Tongue (tissue), 2 donors: ENCODE measurements around the gene FARP1. TPM values are rescaled to one million over a fixed set of nuclear protein-coding genes. Genes with fewer than 3 reads are reported as not detected.

Experiments
- DNase-seq: peaks from one replicate; pipeline ENCODE4 v3.0.0-alpha.2; 2015
- total RNA-seq: library from RNA; depleted of rRNA; stranded (reverse); fragments of >200 nt; gene quantifications from one replicate; pipeline ENCODE4 v1.2.3, GENCODE V29; 2014

Gene FARP1
- total RNA-seq, 1 donor from 2014 or later, result 42.4 TPM

DNA sequence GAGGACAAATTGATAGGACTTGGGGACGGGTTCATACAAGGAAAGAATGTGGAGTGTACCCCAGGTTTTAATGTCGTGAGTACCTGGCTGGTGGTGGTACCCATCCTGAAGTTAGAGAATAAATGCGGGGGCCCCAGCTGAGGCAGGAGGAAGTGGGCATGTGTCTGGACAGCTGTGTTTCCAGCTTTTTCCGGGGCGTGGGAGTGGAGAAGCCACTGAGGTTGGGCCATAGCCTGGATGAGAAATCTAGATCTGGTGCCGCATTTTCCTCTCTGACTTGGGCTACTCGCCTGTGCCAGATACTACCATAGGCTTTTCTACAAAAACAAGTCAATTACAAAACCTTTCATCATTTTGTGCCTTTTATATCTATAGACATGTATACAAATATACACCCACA lies 286.6 kb downstream of the FARP1 start:
- DNase-seq, result no peak

DNA sequence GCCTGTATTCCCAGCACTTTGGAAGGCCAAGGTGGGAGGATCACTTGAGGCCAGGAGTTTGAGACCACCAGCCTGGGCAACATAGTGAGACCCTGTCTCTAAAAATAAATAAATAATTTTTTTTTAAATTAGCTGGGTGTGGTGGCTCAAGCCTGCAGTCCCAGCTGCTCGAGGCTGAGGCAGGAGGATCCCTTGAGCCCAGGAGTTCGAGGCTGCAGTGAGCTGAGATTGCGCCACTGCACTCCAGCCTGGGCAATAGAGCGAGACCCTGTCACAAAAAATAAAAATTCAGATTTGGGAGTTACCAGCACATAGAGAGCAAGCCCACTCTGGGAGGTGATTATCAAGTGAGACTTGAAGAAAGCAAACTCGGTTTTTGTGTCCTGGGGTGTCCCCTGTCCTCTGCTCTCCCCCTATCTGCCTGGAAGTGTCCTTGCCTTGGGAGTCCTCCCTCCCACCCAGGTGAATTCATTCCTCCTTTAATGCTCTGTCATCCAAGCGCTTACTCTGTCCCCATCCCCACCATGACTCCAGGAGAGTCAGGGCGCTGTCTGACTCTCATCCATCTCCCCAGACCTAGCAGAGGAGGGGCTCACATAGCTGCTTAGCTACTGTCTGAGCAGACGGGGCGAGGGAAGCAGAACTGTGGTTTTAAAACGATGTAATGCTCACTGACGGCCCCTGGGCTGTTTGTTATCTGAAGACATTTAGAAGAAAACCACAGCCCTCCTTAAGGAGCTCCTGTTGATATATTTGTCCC lies 287.3 kb downstream of the FARP1 start:
- no peak for DNase-seq

DNA sequence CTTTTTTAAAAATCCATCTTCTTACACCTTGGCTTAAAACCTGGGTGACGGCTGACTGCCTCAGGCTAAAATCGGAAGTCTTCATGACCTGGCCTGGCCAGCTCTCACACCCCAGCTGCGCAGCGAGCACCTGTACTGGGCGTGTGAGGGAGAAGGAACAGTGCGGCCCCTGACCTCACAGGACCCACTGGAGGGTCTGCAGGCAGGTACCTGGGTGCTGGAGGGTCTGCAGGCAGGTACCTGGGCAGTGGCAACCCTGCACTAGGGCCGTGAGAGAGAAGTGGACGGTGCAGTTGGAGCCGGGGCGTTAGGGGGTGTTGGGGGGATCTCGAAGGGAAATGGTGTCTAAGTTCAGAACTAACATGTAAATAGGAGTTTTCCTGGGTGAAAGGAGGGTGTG lies 289.7 kb downstream of the FARP1 start:
- no peak for DNase-seq

DNA sequence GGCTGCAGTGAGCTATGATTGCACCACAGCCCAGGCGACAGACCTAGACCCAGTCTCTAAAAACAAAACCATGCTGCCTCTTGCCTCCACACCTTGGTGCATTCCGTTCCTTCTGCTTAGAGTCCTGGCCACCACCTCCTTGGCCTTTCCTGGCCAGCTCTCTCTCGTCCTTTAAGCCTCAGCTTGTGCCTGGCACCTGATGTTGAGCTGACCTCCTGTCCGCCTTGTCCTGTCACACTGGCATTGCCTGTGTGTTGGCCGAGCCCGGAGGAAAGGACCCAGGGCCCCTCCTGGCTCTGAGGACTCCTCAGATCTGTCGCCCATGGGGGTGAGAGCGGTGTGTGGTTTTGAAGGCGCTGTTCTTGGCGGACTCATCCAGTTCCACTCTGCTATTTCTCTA lies 290.8 kb downstream of the FARP1 start:
- no peak for DNase-seq

DNA sequence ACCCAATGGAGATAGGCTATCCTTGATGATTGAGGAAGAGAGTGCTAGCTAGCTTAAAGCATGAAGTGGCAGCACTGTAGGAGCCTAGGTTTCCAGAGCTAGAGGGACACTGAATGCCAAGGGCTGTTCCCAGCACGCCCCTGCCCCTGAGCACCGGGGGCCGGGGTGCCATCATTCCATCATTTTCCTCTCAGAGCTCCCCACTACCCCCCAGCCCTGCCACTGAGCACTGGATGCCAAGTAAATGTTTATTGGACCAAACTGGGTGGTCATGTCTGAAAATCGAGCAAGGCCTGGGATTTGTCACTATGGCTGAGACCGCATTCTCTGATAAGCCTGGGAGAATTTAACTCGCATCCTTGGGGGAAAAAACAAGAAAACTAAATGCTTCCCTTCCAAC lies 291.2 kb downstream of the FARP1 start:
- DNase-seq, result no peak

DNA sequence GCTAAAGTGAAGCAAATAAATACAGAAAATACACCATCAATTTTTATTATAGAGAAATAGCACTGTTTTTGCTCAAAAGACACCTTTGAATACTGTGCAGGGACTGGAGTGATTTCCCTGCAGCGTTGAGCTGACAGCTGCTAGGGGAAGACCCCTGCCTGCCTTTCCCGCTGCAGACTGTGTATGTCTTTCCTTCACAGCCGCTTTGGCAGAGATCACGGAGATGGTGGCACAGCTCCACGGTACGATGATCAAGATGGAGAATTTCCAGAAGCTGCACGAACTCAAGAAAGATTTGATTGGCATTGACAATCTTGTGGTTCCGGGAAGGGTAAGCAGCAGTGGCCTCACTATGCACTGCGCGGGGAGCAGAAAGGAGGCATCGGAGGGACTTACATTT lies 292.5 kb downstream of the FARP1 start:
- DNase-seq, result peak; percentile 24

DNA sequence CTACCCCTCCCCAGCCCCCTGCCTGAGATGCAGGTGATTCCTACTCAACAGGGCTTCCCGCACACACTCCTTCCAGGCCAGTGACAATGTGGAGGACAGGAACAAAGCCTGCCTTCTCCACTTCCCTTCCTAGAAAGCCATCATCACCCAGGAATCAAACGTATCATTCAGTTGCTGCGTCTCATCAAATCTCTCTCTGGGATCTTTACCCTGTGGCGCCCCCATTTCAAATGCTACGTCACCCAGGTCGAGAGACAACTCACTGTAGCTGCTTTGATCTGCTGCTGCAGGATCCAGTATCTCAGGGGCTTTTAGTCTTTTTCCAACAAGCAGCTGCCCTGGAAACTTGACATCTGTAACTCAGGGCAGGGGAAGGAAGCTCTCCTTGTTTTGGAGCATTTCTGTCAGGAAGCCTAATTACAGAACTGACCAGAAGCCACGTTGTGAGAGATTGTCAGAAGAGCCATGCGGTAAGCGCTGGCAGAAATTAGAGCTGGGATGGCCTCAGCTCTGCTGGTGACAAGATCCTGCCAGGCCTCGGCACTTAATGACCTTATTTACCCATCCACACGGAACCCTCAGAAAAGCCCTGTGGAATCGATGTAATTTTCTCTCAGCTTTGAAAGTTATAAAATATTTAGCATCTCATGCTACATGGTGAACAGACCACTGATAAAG lies 293.5 kb downstream of the FARP1 start:
- DNase-seq, result no peak

DNA sequence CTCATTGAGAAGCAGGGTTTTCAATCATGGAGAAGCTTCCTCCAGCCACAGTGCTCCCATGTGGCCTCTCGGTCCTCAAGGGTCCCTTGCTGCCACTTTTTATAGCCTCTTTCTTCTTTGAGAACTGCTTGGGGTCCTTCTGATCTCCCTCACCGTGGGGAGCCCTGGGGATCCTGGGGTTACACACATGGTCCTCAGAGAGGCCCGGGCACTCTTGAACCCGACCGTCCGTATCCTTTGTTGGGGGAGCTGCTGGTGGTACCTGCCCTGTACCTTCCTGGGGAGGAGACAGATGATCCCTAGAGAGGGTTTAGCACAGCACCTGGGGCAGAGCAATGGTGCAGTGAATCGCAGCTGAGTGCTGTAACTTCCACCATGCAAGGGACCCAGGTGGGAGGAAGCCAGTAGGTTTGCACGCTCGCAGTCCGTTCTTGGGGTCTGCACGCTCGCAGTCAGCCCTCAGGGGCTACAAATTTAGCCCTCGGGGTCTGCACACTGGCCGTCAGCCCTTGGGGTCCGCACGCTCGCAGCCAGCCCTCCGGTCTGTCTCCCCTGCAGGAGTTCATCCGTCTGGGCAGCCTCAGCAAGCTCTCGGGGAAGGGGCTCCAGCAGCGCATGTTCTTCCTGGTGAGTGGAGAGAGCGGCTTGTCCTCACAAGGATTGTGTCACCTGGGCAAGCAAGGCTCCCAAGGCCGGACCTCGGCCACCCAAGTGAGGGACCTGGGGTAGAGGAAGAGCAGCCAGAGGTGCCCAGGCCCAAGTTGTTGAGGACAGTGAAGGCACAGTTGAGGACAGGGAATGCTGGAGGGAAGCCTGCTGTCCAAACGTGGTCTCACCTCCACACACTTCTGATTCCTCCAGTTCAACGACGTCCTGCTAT lies 295.6 kb downstream of the FARP1 start:
- no peak for DNase-seq

DNA sequence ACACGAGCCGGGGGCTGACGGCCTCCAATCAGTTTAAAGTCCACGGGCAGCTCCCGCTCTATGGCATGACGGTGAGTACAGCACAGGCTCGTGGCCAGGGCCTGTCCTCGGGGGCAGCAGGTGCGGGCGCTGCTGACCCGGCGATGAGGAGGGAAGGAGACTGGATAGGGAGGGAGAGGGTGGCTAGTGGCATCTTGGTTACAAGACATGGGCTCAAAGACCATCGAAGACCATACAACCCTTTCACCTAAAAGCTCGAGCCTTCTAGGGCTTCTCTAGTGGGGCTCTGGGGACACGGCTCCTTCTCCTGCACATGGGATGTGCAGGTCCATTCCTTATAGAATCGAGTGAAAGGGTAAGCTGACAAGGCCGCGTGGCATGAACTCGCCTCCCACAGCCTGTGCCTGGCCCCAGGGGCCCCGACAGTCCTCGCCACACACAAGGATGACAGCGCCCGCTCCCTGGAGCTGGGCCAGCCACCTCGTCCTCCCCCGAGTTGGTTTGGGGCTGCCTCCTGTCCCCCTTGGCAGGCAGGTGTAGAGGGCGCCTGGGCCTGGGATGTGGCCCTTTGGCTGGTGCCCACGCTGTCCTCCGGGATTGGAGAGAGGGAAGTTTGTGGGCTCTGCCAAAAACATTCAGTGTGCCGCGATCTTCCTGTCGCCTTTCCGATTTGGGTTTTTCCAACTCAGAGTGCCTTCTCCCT lies 296.4 kb downstream of the FARP1 start:
- DNase-seq, result no peak

DNA sequence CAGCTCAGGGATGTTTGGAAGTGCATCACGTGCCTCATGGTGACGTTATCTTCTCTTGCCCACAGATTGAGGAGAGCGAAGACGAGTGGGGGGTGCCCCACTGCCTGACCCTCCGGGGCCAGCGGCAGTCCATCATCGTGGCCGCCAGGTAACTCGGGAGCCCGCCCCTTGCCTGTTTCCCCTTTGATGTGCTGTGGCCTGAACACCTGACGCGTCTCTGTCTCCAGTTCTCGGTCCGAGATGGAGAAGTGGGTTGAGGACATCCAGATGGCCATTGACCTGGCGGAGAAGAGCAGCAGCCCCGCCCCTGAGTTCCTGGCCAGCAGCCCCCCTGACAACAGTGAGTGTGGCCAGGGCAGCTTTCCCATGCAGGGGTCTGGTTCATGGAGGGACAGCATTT lies 297.0 kb downstream of the FARP1 start:
- no peak for DNase-seq

DNA sequence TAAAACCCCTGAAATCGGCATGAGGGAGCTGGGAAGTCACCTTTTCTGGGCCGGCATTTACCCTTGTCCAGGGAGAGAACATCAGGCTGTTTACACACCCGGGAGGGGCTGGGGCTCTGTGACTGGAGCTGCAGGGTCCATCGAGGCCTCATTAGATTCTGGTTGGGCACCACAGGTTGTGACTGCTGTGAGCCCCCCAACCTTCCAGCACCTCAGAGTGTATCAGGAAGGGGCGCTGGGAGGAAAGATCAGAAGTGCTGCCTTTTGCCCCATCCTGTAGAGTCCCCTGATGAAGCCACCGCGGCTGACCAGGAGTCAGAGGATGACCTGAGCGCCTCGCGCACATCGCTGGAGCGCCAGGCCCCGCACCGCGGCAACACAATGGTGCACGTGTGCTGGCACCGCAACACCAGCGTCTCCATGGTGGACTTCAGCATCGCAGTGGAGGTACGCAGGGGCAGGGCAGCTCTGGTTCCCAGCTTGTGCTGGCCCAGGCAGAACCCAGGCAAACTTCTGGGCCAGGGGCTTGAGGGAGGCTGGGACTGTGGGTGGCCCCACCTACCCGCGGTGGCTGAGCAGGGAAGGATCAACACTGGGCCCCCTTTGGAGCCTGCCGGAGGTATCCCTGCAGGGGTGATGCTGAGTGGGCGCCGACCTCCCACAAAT lies 297.6 kb downstream of the FARP1 start:
- DNase-seq, result no peak

DNA sequence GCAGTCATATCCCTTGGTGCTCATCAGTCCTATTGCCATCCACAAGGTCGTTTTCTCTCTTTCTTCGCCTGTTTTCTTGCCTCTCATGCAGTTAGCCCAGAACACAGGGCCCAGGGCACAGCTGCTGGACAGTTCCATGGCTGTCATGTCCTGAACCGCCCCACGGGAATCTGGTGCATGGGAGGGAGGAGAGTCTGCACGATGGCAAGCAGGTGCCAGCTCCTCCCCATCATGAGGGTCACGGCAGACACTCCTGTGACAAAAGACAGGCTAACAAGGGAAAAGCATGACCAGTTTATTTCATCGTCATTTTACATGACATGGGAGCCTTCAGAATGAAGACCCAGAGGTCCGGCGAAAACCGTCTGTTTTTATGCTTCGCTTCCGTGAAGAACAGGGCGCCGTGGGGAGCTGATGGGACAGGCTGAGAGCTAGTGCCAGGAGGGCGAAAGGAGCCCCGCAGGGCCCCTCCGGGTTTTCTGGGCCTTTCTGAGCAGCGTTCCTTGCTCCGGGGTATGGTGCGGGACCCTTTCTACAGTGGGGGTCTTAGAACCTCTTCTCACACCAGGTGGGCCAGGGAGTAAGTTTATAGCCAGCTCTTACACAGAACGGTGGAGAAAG lies 298.3 kb downstream of the FARP1 start:
- no peak for DNase-seq

DNA sequence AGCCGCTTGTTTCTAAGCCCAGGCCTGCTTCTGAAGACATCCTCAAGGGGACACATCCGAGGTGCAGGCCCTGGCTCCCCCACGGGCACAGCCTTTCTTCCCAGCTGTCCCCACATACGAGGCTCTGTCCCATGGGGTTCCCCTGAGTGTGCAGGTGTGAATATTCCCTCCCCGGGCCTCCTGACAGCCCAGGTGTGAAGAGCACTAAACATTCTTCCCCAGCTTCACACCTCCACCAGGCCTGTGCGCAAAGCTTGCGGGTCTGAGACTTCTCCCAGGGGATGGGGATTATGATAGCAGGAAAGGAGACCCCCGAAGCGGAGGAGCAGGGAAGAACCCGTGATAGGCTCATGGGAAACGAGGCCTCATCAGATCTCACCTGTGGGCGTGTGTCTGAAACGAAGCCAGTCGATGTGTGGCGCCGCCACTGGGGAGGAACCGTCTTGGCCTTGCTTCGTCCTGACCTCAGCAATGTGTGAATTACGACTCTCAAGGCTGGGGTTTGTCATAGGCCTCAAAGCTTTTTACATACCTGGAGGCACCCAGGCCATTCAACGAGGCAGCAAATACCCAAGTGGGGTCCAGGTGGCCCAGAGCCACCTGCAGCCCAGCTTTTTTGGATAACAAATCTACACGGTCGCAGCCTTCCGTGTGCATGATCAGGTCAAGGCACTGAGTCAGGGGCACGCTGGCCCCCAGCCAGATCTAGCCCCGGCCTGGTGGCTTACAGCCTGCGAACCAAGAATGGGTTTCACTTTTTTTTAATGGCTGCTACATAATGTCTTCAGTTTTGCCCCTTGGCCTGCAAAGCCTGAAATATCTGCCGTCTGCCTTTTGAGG lies 299.7 kb downstream of the FARP1 start:
- DNase-seq, result no peak

DNA sequence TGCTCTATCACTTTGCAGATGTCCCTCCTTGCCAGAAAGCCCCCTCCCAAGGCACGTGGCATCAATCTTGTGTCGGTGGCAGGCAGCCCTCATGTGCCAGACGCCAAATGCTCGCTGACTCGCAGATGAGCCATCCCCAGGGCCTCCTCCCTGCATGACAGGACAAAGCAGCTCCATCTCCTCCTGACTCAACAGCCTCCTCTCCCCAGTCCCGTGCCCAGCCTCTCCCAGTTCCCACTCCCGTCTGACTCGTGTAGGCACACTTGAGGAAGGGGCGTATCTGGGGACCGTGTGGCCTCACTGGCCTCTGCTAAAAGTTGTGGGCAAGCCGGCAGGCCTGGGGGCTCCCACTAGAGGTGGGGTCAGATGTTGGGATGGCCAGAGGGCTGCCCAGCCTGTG lies 300.4 kb downstream of the FARP1 start:
- no peak for DNase-seq

DNA sequence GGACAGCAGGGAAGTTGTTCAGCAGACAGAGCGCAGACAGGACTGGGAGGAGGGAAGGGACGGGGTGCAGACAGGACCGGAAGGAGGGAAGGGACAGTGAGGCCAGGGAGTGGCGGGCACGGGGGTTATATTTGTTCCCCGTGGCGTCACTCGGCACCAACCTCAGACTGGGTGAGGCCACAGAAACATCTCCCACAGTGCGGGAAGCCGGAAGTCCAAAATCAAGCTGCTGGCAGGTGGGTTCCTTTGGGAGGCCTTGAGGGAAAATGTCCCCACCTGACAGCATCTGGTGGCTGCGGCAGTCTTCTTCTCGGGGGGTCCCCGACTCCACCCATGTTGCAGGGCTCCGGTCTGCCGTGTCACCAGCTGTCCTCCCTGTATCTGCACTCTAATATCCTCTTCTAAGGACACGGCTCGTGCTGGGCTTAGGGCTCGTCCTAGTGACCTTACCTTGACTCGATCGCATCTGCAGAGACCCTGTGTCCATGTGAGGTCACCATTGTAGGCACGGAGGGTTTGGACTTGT lies 301.0 kb downstream of the FARP1 start:
- DNase-seq, result no peak

DNA sequence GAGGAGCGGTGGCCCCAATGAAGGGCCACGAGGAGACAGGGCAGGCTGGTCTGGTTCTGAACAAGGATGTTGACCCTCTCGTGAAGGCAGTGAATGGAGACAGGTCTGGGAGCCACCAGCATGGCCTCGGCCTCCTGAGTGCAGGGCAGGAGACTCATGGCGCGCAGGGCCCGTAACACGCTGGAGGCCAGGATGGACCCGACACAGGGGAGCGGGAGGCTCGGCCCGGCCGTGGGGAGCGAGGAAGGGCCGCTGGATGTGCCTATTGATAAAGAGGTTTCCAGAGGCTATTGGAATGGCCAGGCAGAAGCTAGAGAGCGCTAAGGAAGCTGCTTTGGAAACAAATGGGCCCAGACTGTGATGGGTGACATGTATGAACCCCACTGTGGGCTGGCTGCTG lies 301.5 kb downstream of the FARP1 start:
- no peak for DNase-seq

DNA sequence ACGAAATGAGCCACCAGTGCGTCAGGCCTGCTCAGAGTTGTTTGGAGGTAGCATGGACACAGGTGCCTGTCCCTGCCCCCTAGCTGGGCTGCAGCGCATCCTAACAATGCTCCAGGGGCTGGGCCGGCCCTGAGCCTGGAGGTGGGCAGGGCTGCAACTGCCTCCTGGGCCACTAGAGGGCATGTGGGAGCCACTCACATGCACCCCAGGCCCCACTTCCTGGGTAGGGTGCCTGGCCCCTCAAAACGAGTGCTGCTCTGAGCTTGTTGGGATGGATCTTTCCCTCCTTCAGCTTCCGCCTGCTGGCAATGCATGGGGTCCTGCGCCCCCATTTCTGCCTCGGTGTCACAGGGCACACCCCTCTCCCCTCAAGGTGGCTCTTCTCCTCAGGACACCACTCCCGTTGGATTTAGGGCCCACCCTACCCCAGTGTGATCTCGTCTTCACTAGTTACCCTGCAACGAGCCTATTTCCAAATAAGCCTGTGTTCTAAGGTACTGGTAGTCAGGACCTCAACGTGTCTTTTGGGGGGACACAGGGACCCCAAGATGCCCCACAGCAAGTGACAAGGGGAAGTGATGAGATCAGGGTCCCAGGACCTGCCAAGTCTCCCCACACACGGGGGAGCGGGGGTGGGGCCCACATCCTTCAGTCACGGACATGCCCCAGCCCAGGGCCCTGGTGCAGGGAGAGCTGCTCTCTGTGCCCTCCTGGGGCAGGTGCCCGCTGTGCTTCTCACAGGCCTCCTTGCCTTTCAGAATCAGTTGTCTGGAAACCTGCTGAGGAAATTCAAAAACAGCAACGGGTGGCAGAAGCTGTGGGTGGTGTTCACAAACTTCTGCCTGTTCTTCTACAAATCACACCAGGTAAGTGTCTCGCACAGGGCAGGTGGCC lies 302.7 kb downstream of the FARP1 start:
- DNase-seq, result peak; percentile 76

DNA sequence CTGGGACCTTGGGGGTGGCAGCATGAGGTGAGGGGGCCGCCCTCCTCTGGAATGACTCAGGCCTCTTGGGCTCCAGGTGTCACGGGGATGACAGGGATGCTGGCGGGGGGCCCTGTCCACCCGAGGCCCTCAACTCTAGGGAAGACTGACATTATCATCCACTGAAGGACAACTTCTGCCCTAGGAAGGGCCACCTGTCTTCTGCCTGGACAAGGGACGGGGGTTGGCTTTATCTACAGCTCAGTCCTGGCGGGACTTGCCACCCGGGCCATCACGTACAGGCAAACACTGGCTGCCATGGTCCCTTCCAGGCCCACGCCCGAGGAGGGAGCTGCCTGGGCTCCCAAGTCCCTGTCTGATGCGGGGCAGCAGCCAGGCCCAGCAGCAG lies 303.3 kb downstream of the FARP1 start:
- no peak for DNase-seq

DNA sequence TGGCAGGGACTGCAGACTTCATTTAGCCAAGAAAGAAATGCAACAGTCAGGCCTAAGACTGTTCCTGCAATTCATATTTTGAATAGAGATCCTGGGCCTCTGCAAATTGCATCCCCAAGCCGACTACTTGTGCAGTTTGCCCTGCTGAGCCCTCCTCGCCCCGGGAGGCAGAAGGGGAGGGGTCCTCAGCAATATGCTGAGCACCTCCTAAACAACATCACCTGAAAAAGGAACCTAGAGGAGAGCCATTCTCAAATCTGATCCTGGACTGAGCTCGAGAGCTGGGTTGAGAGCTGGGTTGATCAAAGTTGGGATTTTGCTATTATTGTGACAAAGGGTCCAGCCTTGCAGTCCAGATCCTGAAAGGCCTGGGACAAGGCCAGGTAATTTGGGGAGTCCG lies 304.2 kb downstream of the FARP1 start:
- DNase-seq, result no peak
